ENCODE results near the gene CENPI. TPM values are rescaled to one million over a fixed set of nuclear protein-coding genes. Genes with fewer than 3 reads are reported as not detected.
A peak's percentile ranks its signal among the peaks of the same experiment; 100 is the strongest.
"Not testable (repeated sequence)": the region's sequence is repeated elsewhere in the genome, so short reads cannot be mapped to it uniquely, and the experiment has no call there.

The CENPI gene
- total RNA-seq, 1 experiment from 2014 or later: 26.1 TPM

DNA sequence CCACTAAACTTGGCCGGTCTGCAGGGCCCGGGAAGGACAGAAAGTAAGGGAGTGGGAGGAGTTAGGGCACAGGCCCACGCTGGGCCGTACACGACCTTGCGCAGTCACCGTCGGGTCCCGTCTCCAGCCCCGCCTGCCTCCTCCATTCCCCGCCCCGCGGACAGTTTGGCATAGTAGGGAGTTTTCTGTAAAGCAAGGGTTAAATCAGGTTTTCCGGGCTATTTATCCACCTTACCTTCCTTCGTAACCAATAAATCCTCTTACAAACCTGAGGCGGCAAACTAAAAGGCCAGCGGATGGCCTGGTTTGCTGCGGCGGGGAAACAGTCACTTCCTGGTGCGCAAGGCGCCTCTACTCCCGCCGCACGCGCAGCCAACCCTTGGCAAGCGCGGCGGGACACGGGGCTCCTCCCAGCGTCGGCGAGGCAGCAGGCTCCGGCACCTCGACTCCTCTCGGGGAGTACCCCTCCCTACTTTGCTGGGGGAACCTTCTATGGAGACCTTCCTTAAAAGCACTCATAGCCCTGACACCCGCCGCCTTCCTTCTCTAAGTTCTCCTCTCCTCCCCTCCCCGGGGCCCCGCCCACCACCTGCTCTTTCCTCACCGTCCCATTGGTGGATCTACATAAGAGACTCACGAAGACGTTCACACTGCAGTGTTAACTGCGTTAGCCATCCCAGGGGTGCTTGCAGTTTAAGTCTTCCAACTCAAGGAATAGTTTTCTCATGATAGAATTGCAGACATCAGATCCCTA, 46.3 kb upstream of the CENPI start, which contains the start of gene TRMT2B:
TSS of gene TRMT2B (minus strand) at position 563 of the 754 bp plus-strand sequence. CDS start 9,822 bp downstream, outside the sequence.
- Histone ChIP-seq H3K9me3 (ENCODE audit: insufficient read depth, low read depth) (no peaks in the 10 kb centered on the region), H3K79me2 (ENCODE audit: low read depth) (peaks cover 17% of the 10 kb centered on the region), H2AFZ (peak within 1 kb of the TSS; percentile 88), H3K36me3 (ENCODE audit: low read depth) (no peaks in the 10 kb centered on the region), H3K4me1 (replicated peaks; ENCODE audit: insufficient read depth) (peaks cover 6% of the 10 kb centered on the region), H4K20me1 (ENCODE audit: insufficient read depth) (no peaks in the 10 kb centered on the region), H3K27ac (peak within 1 kb of the TSS; percentile 50), H3K9me2 (ENCODE audit: insufficient read depth) (no peaks in the 10 kb centered on the region), H3K4me2 (peak within 1 kb of the TSS; percentile 88), H3K27me3 (ENCODE audit: insufficient read depth, low read depth) (no peaks in the 10 kb centered on the region), H3K4me3 (peak within 1 kb of the TSS; percentile 77), H3F3A (ENCODE audit: insufficient read depth, low read depth) (peaks cover 7% of the 10 kb centered on the region; the same call in 1 of the 2 replicates)
- CTCF ChIA-PET: no interaction called here
- DNase-seq: peak; percentile 64 to 73
- TF ChIP-seq, protein P1, sequence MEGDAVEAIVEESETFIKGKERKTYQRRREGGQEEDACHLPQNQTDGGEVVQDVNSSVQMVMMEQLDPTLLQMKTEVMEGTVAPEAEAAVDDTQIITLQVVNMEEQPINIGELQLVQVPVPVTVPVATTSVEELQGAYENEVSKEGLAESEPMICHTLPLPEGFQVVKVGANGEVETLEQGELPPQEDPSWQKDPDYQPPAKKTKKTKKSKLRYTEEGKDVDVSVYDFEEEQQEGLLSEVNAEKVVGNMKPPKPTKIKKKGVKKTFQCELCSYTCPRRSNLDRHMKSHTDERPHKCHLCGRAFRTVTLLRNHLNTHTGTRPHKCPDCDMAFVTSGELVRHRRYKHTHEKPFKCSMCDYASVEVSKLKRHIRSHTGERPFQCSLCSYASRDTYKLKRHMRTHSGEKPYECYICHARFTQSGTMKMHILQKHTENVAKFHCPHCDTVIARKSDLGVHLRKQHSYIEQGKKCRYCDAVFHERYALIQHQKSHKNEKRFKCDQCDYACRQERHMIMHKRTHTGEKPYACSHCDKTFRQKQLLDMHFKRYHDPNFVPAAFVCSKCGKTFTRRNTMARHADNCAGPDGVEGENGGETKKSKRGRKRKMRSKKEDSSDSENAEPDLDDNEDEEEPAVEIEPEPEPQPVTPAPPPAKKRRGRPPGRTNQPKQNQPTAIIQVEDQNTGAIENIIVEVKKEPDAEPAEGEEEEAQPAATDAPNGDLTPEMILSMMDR (conservative IDR thresholded peaks at IDR 0.05): no peak
- no peak for TF ChIP-seq EZH2 (IDR thresholded peaks at IDR 0.05; ENCODE audit: low read depth)
- intact Hi-C loops (cut with micrococcal nuclease; ENCODE audit: unreplicated experiment): loop anchor here (2.0 kb wide), 1 partner anchor 47 kb away; the partner anchor contains the start of gene CENPI
- POLR2A ChIA-PET (ENCODE audit: unreplicated experiment): no interaction called here
- no TSS peak for BruUV-seq (replicated peaks)

DNA sequence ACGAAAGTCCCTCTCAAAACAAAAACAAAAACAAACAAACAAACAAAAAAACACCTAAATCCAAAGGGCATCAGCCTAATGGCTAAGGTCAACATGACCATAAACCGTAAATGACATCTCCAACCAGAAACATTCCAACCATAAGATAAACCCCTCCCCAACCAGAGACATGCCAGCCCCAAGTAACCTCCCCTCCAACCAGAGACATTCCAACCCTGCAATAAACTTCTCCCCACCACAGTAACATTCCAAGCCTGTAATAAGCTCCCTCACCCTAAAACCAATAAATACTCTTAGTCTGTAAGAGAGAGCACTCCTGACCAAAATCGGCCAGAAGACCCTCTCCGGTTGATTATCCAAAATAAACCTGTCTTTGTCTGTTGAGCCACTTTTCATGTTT, 41.5 kb upstream of the CENPI start:
- CTCF ChIA-PET: not testable (repeated sequence)

DNA sequence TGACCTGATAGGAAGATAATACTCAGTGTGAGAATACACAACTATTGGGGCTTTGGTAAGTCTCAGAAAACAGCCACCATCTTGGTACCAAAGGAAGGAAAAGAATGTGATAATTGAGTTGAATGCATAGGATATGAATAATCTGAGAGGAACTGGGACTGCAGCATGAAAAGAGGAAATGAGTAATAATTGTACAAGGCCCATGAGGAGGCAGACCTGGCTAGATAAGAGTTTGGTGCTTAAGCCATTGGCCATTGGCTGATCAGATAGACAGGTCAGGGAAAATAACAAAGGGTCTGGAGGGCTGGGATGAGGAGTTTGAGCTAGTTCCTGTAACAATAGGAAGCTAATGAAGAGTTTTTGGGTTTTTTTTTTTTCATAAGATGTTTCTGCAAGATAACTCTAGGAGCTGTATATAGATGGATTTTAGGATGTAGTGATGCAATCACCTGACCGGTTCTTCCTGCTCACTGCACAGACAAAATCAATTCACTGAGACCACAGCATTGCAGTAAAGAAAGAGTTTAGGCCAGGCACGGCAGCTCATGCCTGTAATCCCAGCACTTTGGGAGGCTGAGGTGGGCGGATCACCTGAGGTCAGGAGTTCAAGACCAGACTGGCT, 40.8 kb upstream of the CENPI start:
- peak overlapping the region; percentile 43 for H3K27ac ChIP-seq
- peaks cover 19% of the 10 kb centered on the region for H3K4me1 ChIP-seq (replicated peaks; ENCODE audit: insufficient read depth)
- intact Hi-C loops (cut with micrococcal nuclease; ENCODE audit: unreplicated experiment): no loop called here
- H2AFZ ChIP-seq: no peak overlapping the region
- peak in 1 of 2 experiments; percentile 41 for DNase-seq
- no TSS peak for BruUV-seq (replicated peaks)
- peaks cover 19% of the 10 kb centered on the region; the same call in 1 of the 2 replicates for H3F3A ChIP-seq (ENCODE audit: insufficient read depth, low read depth)
- H3K9me2 ChIP-seq (ENCODE audit: insufficient read depth): no peaks in the 10 kb centered on the region
- ChIA-PET CTCF (no interaction called here), POLR2A (ENCODE audit: unreplicated experiment) (no interaction called here)
- no peaks in the 10 kb centered on the region for H3K36me3 ChIP-seq (ENCODE audit: low read depth)
- no peaks in the 10 kb centered on the region for H3K9me3 ChIP-seq (ENCODE audit: insufficient read depth, low read depth)
- no peaks in the 10 kb centered on the region for H4K20me1 ChIP-seq (ENCODE audit: insufficient read depth)
- no peak overlapping the region for H3K4me3 ChIP-seq
- TF ChIP-seq EZH2 (IDR thresholded peaks at IDR 0.05; ENCODE audit: low read depth): no peak
- TF ChIP-seq, protein P1 (conservative IDR thresholded peaks at IDR 0.05): no peak
- H3K79me2 ChIP-seq (ENCODE audit: low read depth): no peaks in the 10 kb centered on the region
- H3K4me2 ChIP-seq: no peak overlapping the region
- H3K27me3 ChIP-seq (ENCODE audit: insufficient read depth, low read depth): no peaks in the 10 kb centered on the region

More for the DNA sequence above, 41.5 kb upstream of the CENPI start:
- Histone ChIP-seq H3K4me1 (replicated peaks; ENCODE audit: insufficient read depth) (peaks cover 21% of the 10 kb centered on the region), H3F3A (ENCODE audit: insufficient read depth, low read depth) (peaks cover 21% of the 10 kb centered on the region; the same call in 1 of the 2 replicates), H3K27ac (peak overlapping the region; percentile 24; the same call in 1 of the 2 replicates)
- DNase-seq; POLR2A ChIA-PET (ENCODE audit: unreplicated experiment); H3K9me2 ChIP-seq (ENCODE audit: insufficient read depth); H2AFZ ChIP-seq; H3K27me3 ChIP-seq (ENCODE audit: insufficient read depth, low read depth); H3K36me3 ChIP-seq (ENCODE audit: low read depth); H3K4me2 ChIP-seq; H4K20me1 ChIP-seq (ENCODE audit: insufficient read depth); intact Hi-C loops (cut with micrococcal nuclease; ENCODE audit: unreplicated experiment); H3K79me2 ChIP-seq (ENCODE audit: low read depth); H3K9me3 ChIP-seq (ENCODE audit: insufficient read depth, low read depth); H3K4me3 ChIP-seq; BruUV-seq (replicated peaks): not testable (repeated sequence)

Measured in PC-9 (cell line).